Mammary epithelial cell (primary cell): ENCODE results near the gene VAV3.

Source experiments
- CTCF ChIP-seq, 2 donors: IDR thresholded peaks in 1 of 2; conservative IDR thresholded peaks in 1 of 2; 2 replicates each; pipeline ENCODE4 v1.5.1; 2011 to 2012; ENCODE audit warnings: inconsistent platforms in 2 of 2, low read length in 2 of 2, mild to moderate bottlenecking in 2 of 2, control low read depth in 1 of 2, low read depth in 1 of 2; ENCODE audit not compliant: insufficient read depth in 1 of 2; ENCODE audit errors: extremely low read depth in 1 of 2
- EZH2 ChIP-seq: IDR thresholded peaks from 2 replicates; pipeline ENCODE4 v1.6.1; 2012; ENCODE audit warnings: low read length, inconsistent platforms, borderline replicate concordance

GRCh38 chr1:107821340-107821739 is 143.6 kb downstream of the VAV3 start:
- no peak for TF ChIP-seq CTCF (conservative IDR thresholded peaks at IDR 0.05 in 1 of 2, IDR thresholded peaks at IDR 0.05 in 1 of 2; ENCODE audit: extremely low read depth in 1 of 2, insufficient read depth in 1 of 2, low read depth in 1 of 2, low read length in 2 of 2)
- no peak for TF ChIP-seq EZH2
